ENCODE measurements around the gene NTM. TPM values are rescaled to one million over a fixed set of nuclear protein-coding genes. Genes with fewer than 3 reads are reported as not detected.

The NTM gene
- total RNA-seq, 3 donors from 2014 or later = 0.66 to 9.0 (median 1.0) TPM

DNA sequence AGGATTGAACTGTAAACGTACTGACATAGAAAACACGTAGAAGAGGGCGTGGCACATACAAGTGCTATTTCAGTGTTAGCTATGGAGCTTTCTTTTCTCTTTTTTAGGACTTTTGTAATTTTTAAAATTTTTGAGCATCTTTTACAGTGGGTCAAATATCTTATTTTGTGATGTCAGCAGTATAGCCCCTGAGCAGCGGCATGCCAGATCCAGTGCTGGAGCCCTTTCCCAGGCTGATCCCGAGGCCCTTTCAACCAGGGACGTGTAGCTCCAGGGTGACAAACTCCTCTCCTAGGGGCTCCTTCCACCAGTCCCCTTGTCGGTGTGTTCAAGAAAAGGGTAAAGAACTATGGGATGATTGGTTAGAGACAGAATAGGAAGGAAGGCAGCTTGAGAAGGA lies 777.0 kb downstream of the NTM start:
- no peak overlapping the region for H3K27ac ChIP-seq
- no peaks in the 10 kb centered on the region for H3K36me3 ChIP-seq
- DNase-seq (ENCODE audit: low spot score in 2 of 2) = no peak
- H3K9me3 ChIP-seq = no peaks in the 10 kb centered on the region
- intact Hi-C loops (cut with DNase I; ENCODE audit: low total_unique reads) = no loop called here
- H3K27me3 ChIP-seq = no peaks in the 10 kb centered on the region
- H3K4me1 ChIP-seq = no peaks in the 10 kb centered on the region
- TF ChIP-seq CTCF (IDR thresholded peaks at IDR 0.05) = no peak
- no peak for TF ChIP-seq POLR2A (IDR thresholded peaks at IDR 0.05)
- TF ChIP-seq POLR2AphosphoS5 (IDR thresholded peaks at IDR 0.05) = no peak
- H3K4me3 ChIP-seq = no peak overlapping the region

DNA sequence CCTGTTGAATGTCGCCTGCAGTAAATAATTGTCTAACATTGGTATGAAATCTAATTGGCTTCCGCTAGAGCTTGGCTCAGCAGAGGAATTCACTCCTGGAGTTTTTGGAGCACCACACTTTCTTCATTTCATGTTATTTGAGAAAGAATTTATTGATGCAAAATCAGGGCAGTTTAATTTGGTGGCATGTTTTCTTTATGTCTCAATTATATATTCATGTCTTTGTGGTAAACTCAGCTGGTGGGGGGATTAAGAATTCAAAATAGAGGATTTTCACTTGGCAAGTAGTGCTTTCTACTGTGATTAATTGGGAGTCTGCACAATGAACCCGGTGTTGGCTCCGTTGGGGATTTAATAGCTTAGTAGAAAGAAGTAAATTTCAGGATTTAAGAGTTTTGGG lies 784.4 kb downstream of the NTM start:
- Histone ChIP-seq H3K27ac (no peak overlapping the region), H3K27me3 (no peaks in the 10 kb centered on the region), H3K4me1 (no peaks in the 10 kb centered on the region), H3K9me3 (no peaks in the 10 kb centered on the region), H3K36me3 (no peaks in the 10 kb centered on the region), H3K4me3 (no peak overlapping the region)
- DNase-seq (ENCODE audit: low spot score in 2 of 2) = no peak
- TF ChIP-seq POLR2A (IDR thresholded peaks at IDR 0.05) = no peak
- TF ChIP-seq POLR2AphosphoS5 (IDR thresholded peaks at IDR 0.05) = no peak
- no peak for TF ChIP-seq CTCF (IDR thresholded peaks at IDR 0.05)
- intact Hi-C loops (cut with DNase I; ENCODE audit: low total_unique reads) = no loop called here

DNA sequence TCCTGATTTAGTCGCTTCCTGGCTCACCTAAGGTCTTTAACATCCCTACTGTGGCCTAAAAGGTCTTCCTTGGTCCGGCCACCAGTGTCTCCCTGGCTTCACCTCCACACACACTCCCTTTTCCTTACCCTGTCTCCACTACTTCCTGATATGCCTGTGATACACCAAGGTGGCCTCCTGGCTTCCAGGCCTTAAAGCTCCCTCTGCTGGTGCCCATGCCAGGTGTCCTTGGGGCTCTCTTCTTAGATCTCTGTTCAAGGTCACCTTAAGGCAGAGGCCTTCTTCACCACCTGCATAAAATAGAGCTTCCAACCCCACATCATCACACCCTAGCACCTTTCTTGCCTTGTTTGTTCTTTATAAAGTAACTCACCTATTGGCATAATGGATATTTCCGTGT lies 787.7 kb downstream of the NTM start:
- intact Hi-C loops (cut with DNase I; ENCODE audit: low total_unique reads) = no loop called here
- H3K9me3 ChIP-seq = no peaks in the 10 kb centered on the region
- no peak overlapping the region for H3K4me3 ChIP-seq
- H3K27ac ChIP-seq = no peak overlapping the region
- DNase-seq (ENCODE audit: low spot score in 2 of 2) = no peak
- H3K36me3 ChIP-seq = no peaks in the 10 kb centered on the region
- TF ChIP-seq POLR2AphosphoS5 (IDR thresholded peaks at IDR 0.05) = no peak
- no peak for TF ChIP-seq POLR2A (IDR thresholded peaks at IDR 0.05)
- no peak for TF ChIP-seq CTCF (IDR thresholded peaks at IDR 0.05)
- no peaks in the 10 kb centered on the region for H3K4me1 ChIP-seq
- H3K27me3 ChIP-seq = no peaks in the 10 kb centered on the region

- TF ChIP-seq POLR2A (IDR thresholded peaks at IDR 0.05) (no peak), CTCF (IDR thresholded peaks at IDR 0.05) (no peak), POLR2AphosphoS5 (IDR thresholded peaks at IDR 0.05) (no peak)
These were observed 788.3 kb downstream of the NTM start for GRCh38 chr11:132158696-132159095.

GRCh38 chr11:132161403-132162078 lies 791.1 kb downstream of the NTM start:
- H3K27me3 ChIP-seq = no peaks in the 10 kb centered on the region
- H3K36me3 ChIP-seq = no peaks in the 10 kb centered on the region
- no peak for DNase-seq (ENCODE audit: low spot score in 2 of 2)
- intact Hi-C loops (cut with DNase I; ENCODE audit: low total_unique reads) = no loop called here
- no peak overlapping the region for H3K27ac ChIP-seq
- H3K9me3 ChIP-seq = no peaks in the 10 kb centered on the region
- TF ChIP-seq POLR2A (IDR thresholded peaks at IDR 0.05) (no peak), POLR2AphosphoS5 (IDR thresholded peaks at IDR 0.05) (no peak), CTCF (IDR thresholded peaks at IDR 0.05) (no peak)
- no peaks in the 10 kb centered on the region for H3K4me1 ChIP-seq
- no peak overlapping the region for H3K4me3 ChIP-seq

More at GRCh38 chr11:132158696-132159095, 788.3 kb downstream of the NTM start:
- DNase-seq (ENCODE audit: low spot score in 2 of 2) = no peak
- no peak overlapping the region for H3K27ac ChIP-seq
- no peaks in the 10 kb centered on the region for H3K4me1 ChIP-seq
- H3K4me3 ChIP-seq = no peak overlapping the region
- no peaks in the 10 kb centered on the region for H3K9me3 ChIP-seq
- H3K27me3 ChIP-seq = no peaks in the 10 kb centered on the region
- H3K36me3 ChIP-seq = no peaks in the 10 kb centered on the region
- intact Hi-C loops (cut with DNase I; ENCODE audit: low total_unique reads) = no loop called here

All from breast epithelium (tissue), 4 donors.